ENCODE data around the gene RHOBTB3. TPM values are rescaled to one million over a fixed set of nuclear protein-coding genes. Genes with fewer than 3 reads are reported as not detected.

Gene RHOBTB3
- total RNA-seq, 6 experiments from 2014 or later, result 24.1 to 49.1 (median 38.9) TPM

- TF ChIP-seq CTCF (IDR thresholded peaks at IDR 0.05) (no peak), POLR2A (IDR thresholded peaks at IDR 0.05) (no peak)
- intact Hi-C loops (cut with DNase I), result no loop called here
- H3K27me3 ChIP-seq, result no peaks in the 10 kb centered on the region
- H3K9me3 ChIP-seq, result no peaks in the 10 kb centered on the region
- DNase-seq, result no peak
- H3K27ac ChIP-seq, result no peak overlapping the region
- WGBS (ENCODE audit: insufficient coverage, low coverage, low lambda C conversion rate, missing lambda C conversion rate), result 86% methylated on average over 7 of the region's 7 CpGs
- H3K4me3 ChIP-seq, result no peak overlapping the region
- H3K4me1 ChIP-seq, result peaks cover 0 to 26% (median 5%) of the 10 kb centered on the region in 4 donors
- no peaks in the 10 kb centered on the region for H3K36me3 ChIP-seq
- ATAC-seq, result no peak
These were observed 47.7 kb downstream of the RHOBTB3 start for GRCh38 chr5:95778713-95779436.

- ATAC-seq (no peak), DNase-seq (no peak)
- Histone ChIP-seq H3K9me3 (no peaks in the 10 kb centered on the region), H3K36me3 (no peaks in the 10 kb centered on the region), H3K4me3 (no peak overlapping the region), H3K4me1 (peaks cover 0 to 30% (median 8%) of the 10 kb centered on the region in 4 donors), H3K27me3 (no peaks in the 10 kb centered on the region), H3K27ac (no peak overlapping the region)
- TF ChIP-seq POLR2A (IDR thresholded peaks at IDR 0.05), result no peak
- no peak for TF ChIP-seq CTCF (IDR thresholded peaks at IDR 0.05)
- 65% methylated on average over 2 of the region's 2 CpGs for WGBS (ENCODE audit: insufficient coverage, low coverage, low lambda C conversion rate, missing lambda C conversion rate)
- intact Hi-C loops (cut with DNase I), result loop anchor here (5.0 to 10.0 kb wide), 2 partner anchors 65 to 68 kb away; no protein-coding TSS in a partner anchor
These were observed 48.5 kb downstream of the RHOBTB3 start for GRCh38 chr5:95779611-95780010.

GRCh38 chr5:95780597-95780996 is 49.5 kb downstream of the RHOBTB3 start:
- WGBS (ENCODE audit: insufficient coverage, low coverage, low lambda C conversion rate, missing lambda C conversion rate), result 94% methylated on average over 3 of the region's 7 CpGs
- no peaks in the 10 kb centered on the region for H3K27me3 ChIP-seq
- ATAC-seq, result no peak
- no peak for DNase-seq
- peaks cover 0 to 39% (median 11%) of the 10 kb centered on the region in 4 donors for H3K4me1 ChIP-seq
- intact Hi-C loops (cut with DNase I), result loop anchor here (5.0 to 10.0 kb wide), 2 partner anchors 64 to 67 kb away; no protein-coding TSS in a partner anchor
- H3K36me3 ChIP-seq, result no peaks in the 10 kb centered on the region
- peak overlapping the region in 2 of 3 donors; percentile 54 to 64 for H3K27ac ChIP-seq
- TF ChIP-seq CTCF (IDR thresholded peaks at IDR 0.05), result no peak
- no peak for TF ChIP-seq POLR2A (IDR thresholded peaks at IDR 0.05)
- no peak overlapping the region for H3K4me3 ChIP-seq
- no peaks in the 10 kb centered on the region for H3K9me3 ChIP-seq

- TF ChIP-seq POLR2A (IDR thresholded peaks at IDR 0.05) (no peak), CTCF (IDR thresholded peaks at IDR 0.05) (peak; percentile 88 to 92 (median 91))
- WGBS (ENCODE audit: insufficient coverage, low coverage, low lambda C conversion rate, missing lambda C conversion rate), result 9% methylated on average over 4 of the region's 4 CpGs
- Histone ChIP-seq H3K9me3 (no peaks in the 10 kb centered on the region), H3K4me1 (peaks cover 0 to 39% (median 11%) of the 10 kb centered on the region in 4 donors), H3K36me3 (no peaks in the 10 kb centered on the region), H3K27me3 (no peaks in the 10 kb centered on the region), H3K27ac (peak overlapping the region in 2 of 3 donors; percentile 54 to 64), H3K4me3 (no peak overlapping the region)
- ATAC-seq (peak; percentile 85 to 96 (median 92)), DNase-seq (peak; percentile 79 to 85 (median 82))
- intact Hi-C loops (cut with DNase I), result loop anchor here (5.0 to 10.0 kb wide), 2 partner anchors 64 to 66 kb away; no protein-coding TSS in a partner anchor
These were observed 50.0 kb downstream of the RHOBTB3 start for GRCh38 chr5:95781101-95781583.
